Retinal pigment epithelial cell (primary cell): Measurements from ENCODE around the gene TTC16.
"Not testable (repeated sequence)": the region's sequence is repeated elsewhere in the genome, so short reads cannot be mapped to it uniquely, and the experiment has no call there.

Source experiments
- DNase-seq: peaks from one replicate; pipeline ENCODE4 v3.0.0-alpha.2; 2010; ENCODE audit warnings: low read depth
- H3K4me3 ChIP-seq: 2 replicates; pipeline ENCODE4 v1.5.1; 2011; ENCODE audit warnings: mild to moderate bottlenecking, low read length, control low read depth, moderate library complexity
- TF ChIP-seq, protein P1 (sequence below): conservative IDR thresholded peaks from 2 replicates; pipeline ENCODE4 v1.5.1; 2011; ENCODE audit warnings: low read depth, low read length, control low read depth, inconsistent platforms

Gene TTC16

GRCh38 chr9:127780126-127780885 is 64.4 kb downstream of the TTC16 start:
- DNase-seq, result no peak
- no peak overlapping the region for H3K4me3 ChIP-seq
- TF ChIP-seq, protein P1, sequence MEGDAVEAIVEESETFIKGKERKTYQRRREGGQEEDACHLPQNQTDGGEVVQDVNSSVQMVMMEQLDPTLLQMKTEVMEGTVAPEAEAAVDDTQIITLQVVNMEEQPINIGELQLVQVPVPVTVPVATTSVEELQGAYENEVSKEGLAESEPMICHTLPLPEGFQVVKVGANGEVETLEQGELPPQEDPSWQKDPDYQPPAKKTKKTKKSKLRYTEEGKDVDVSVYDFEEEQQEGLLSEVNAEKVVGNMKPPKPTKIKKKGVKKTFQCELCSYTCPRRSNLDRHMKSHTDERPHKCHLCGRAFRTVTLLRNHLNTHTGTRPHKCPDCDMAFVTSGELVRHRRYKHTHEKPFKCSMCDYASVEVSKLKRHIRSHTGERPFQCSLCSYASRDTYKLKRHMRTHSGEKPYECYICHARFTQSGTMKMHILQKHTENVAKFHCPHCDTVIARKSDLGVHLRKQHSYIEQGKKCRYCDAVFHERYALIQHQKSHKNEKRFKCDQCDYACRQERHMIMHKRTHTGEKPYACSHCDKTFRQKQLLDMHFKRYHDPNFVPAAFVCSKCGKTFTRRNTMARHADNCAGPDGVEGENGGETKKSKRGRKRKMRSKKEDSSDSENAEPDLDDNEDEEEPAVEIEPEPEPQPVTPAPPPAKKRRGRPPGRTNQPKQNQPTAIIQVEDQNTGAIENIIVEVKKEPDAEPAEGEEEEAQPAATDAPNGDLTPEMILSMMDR, result no peak

- not testable (repeated sequence) for H3K4me3 ChIP-seq, DNase-seq
These were observed 65.0 kb downstream of the TTC16 start for GRCh38 chr9:127780909-127781308.
